ENCODE measurements around the gene THYN1. TPM values are rescaled to one million over a fixed set of nuclear protein-coding genes. Genes with fewer than 3 reads are reported as not detected.

Gene THYN1
- total and polyA plus RNA-seq, 2 donors (not counting 3 experiments of a cell fraction or from before 2014, with no cell fraction given): 35.7 to 38.0 TPM

GRCh38 chr11:134294664-134295063 is 41.5 kb upstream of the THYN1 start:
- Histone ChIP-seq H3K27me3 (ENCODE audit: control insufficient read depth in 2 of 2, insufficient read depth in 2 of 2, low read length in 2 of 2) (no peaks in the 10 kb centered on the region), H3K9me3 (replicated peaks; ENCODE audit: control insufficient read depth, insufficient read depth, low read length) (no peaks in the 10 kb centered on the region), H3K79me2 (ENCODE audit: control insufficient read depth, insufficient read depth, low read length) (no peaks in the 10 kb centered on the region), H3K4me3 (replicated peaks in 1 of 3; ENCODE audit: insufficient read depth in 1 of 3, low read depth in 1 of 3, low read length in 3 of 3) (no peak overlapping the region), H2AFZ (ENCODE audit: low read depth, low read length) (no peak overlapping the region), H4K20me1 (replicated peaks; ENCODE audit: control insufficient read depth, extremely low read depth, insufficient read depth, low read length) (no peaks in the 10 kb centered on the region), H3K27ac (ENCODE audit: insufficient read depth, low read depth, low read length) (no peak overlapping the region), H3K4me1 (ENCODE audit: control insufficient read depth, extremely low read depth, insufficient read depth, low read length) (no peaks in the 10 kb centered on the region), H3K36me3 (ENCODE audit: control insufficient read depth in 2 of 2, extremely low read depth in 1 of 2, insufficient read depth in 2 of 2, low read length in 2 of 2) (no peaks in the 10 kb centered on the region), H3K9ac (replicated peaks; ENCODE audit: extremely low read depth, insufficient read depth, low read length) (no peak overlapping the region), H3K9me1 (replicated peaks; ENCODE audit: control insufficient read depth, extremely low read depth, insufficient read depth, low read length) (no peaks in the 10 kb centered on the region), H3K4me2 (ENCODE audit: insufficient read depth, low read length) (no peak overlapping the region)
- dilution Hi-C loops (cut with MboI; ENCODE audit: extremely low pct_ligation_motif_present, low sequenced_read_pairs) (no loop called here), intact Hi-C loops (cut with micrococcal nuclease) (no loop called here)
- TF ChIP-seq MYC (IDR thresholded peaks at IDR 0.05; ENCODE audit: low read depth, low read length) (no peak), POLR2AphosphoS5 (IDR thresholded peaks at IDR 0.05; ENCODE audit: insufficient read depth, low read depth, low read length) (no peak), JUN (IDR thresholded peaks at IDR 0.05; ENCODE audit: borderline replicate concordance, insufficient read depth, insufficient read length, low read depth) (no peak), GATA2 (IDR thresholded peaks at IDR 0.05; ENCODE audit: insufficient read depth, insufficient read length, low read depth, low read length) (no peak), CTCF (IDR thresholded peaks at IDR 0.05; ENCODE audit: extremely low read depth in 1 of 2, insufficient read depth in 1 of 2, low read depth in 1 of 2, low read length in 2 of 2) (no peak), EZH2 (IDR thresholded peaks at IDR 0.05; ENCODE audit: borderline replicate concordance, low read depth, low read length, severe bottlenecking) (no peak), POLR2A (IDR thresholded peaks at IDR 0.05; ENCODE audit: low read depth, low read length) (no peak), FOS (IDR thresholded peaks at IDR 0.05; ENCODE audit: borderline replicate concordance, insufficient read depth, low read length) (no peak)
- TF ChIP-seq, protein P1, sequence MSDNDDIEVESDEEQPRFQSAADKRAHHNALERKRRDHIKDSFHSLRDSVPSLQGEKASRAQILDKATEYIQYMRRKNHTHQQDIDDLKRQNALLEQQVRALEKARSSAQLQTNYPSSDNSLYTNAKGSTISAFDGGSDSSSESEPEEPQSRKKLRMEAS (IDR thresholded peaks at IDR 0.05; ENCODE audit: insufficient read depth, insufficient read length): no peak
- BruUV-seq (replicated peaks): no TSS peak
- CTCF ChIA-PET: no interaction called here
- POLR2A ChIA-PET: no interaction called here
- DNase-seq (ENCODE audit: low read depth, low spot score): no peak
- FAIRE-seq: no peak

Measured in endothelial cell of umbilical vein (primary cell).